ENCODE data around the gene TMEM220. TPM values are rescaled to one million over a fixed set of nuclear protein-coding genes. Genes with fewer than 3 reads are reported as not detected.

The TMEM220 gene
- total and polyA plus RNA-seq, 10 of the 15 experiments (the other 5 are each of a cell fraction or from before 2014, with no cell fraction given): 0.02 to 0.30 (median 0.06) TPM; not detected in 1

DNA sequence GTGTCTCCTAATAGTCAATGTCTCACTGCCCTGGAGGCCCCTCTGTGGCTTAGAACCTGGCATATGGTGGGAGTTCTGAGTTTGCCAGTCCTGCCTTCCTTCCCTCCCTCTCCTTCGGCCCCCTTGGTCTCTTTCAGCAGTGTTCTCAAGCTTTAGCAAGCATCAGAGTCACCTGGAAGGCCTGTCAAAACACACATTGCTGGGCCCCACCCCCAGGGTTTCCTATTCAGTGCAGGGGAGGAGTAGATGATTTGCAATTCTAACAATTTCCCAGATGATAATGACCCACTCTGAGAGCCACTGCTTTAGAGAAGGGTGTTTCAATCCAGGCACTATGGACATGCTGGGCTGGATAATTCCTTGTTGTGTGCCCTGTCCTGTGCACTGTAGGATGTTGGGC is 26.4 kb upstream of the TMEM220 start:
- DNase-seq (ENCODE audit: low read depth, low spot score): no peak
- Histone ChIP-seq H3K9me3 (replicated peaks; ENCODE audit: control insufficient read depth, insufficient read depth, low read length) (no peaks in the 10 kb centered on the region), H3K27me3 (replicated peaks in 1 of 2; ENCODE audit: control insufficient read depth in 2 of 2, insufficient read depth in 2 of 2, low read length in 1 of 2) (no peaks in the 10 kb centered on the region), H3K79me2 (ENCODE audit: control insufficient read depth, insufficient read depth, low read length) (no peaks in the 10 kb centered on the region), H4K20me1 (ENCODE audit: control insufficient read depth, insufficient read depth) (no peaks in the 10 kb centered on the region), H2AFZ (ENCODE audit: control insufficient read depth, low read depth, low read length) (no peak overlapping the region), H3K9ac (ENCODE audit: control insufficient read depth, insufficient read depth, low read length) (no peak overlapping the region), H3K4me2 (ENCODE audit: control insufficient read depth, insufficient read depth) (no peak overlapping the region), H3K36me3 (ENCODE audit: control insufficient read depth in 2 of 2, insufficient read depth in 2 of 2, low read length in 1 of 2) (no peaks in the 10 kb centered on the region), H3K27ac (ENCODE audit: control insufficient read depth, insufficient read depth) (no peak overlapping the region), H3K4me1 (ENCODE audit: control insufficient read depth, insufficient read depth, low read length) (no peaks in the 10 kb centered on the region), H3K4me3 (no peak overlapping the region)
- SMC1A ChIA-PET (ENCODE audit: uncharacterized antibody, unreplicated experiment): no interaction called here
- no peak for FAIRE-seq
- POLR2A ChIA-PET: no interaction called here
- in situ Hi-C loops (cut with MboI): no loop called here
- 0% methylated on average over 1 of the region's 1 CpG for WGBS (ENCODE audit: insufficient coverage, insufficient replicate concordance, low lambda C conversion rate, missing lambda C conversion rate)
- CTCF ChIA-PET: no interaction called here
- intact Hi-C loops (cut with micrococcal nuclease; ENCODE audit: unreplicated experiment): no loop called here
- no TSS peak for BruUV-seq (replicated peaks)
- RAD21 ChIA-PET (ENCODE audit: unreplicated experiment): no interaction called here
- TF ChIP-seq MXI1 (IDR thresholded peaks at IDR 0.05; ENCODE audit: low read depth, low read length): no peak
- no peak for TF ChIP-seq SRF (IDR thresholded peaks at IDR 0.05; ENCODE audit: low read depth in 2 of 2, low read length in 2 of 2)
- no peak for TF ChIP-seq RAD51 (IDR thresholded peaks at IDR 0.05)
- no peak for TF ChIP-seq MEF2B (IDR thresholded peaks at IDR 0.05; ENCODE audit: partially characterized antibody, poor library complexity, severe bottlenecking)
- TF ChIP-seq, protein P1, sequence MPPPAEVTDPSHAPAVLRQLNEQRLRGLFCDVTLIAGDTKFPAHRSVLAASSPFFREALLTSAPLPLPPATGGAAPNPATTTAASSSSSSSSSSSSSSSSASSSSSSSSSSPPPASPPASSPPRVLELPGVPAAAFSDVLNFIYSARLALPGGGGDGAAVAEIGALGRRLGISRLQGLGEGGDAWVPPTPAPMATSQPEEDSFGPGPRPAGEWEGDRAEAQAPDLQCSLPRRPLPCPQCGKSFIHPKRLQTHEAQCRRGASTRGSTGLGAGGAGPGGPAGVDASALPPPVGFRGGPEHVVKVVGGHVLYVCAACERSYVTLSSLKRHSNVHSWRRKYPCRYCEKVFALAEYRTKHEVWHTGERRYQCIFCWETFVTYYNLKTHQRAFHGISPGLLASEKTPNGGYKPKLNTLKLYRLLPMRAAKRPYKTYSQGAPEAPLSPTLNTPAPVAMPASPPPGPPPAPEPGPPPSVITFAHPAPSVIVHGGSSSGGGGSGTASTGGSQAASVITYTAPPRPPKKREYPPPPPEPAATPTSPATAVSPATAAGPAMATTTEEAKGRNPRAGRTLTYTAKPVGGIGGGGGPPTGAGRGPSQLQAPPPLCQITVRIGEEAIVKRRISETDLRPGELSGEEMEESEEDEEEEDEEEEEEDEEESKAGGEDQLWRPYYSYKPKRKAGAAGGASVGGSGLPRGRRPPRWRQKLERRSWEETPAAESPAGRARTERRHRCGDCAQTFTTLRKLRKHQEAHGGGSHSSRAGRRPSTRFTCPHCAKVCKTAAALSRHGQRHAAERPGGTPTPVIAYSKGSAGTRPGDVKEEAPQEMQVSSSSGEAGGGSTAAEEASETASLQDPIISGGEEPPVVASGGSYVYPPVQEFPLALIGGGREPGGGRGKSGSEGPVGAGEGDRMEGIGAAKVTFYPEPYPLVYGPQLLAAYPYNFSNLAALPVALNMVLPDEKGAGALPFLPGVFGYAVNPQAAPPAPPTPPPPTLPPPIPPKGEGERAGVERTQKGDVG (CRISPR knock-in tag; IDR thresholded peaks at IDR 0.05): no peak
- no peak for TF ChIP-seq RB1 (IDR thresholded peaks at IDR 0.05; ENCODE audit: borderline replicate concordance)
- no peak for TF ChIP-seq NRF1 (conservative IDR thresholded peaks at IDR 0.05; ENCODE audit: low read depth, low read length)
- TF ChIP-seq ZNF217 (IDR thresholded peaks at IDR 0.05): no peak
- TF ChIP-seq NR2C2 (IDR thresholded peaks at IDR 0.05; ENCODE audit: borderline replicate concordance, control insufficient read depth, insufficient read length, low read depth): no peak
- no peak for TF ChIP-seq PRDM15 (CRISPR knock-in tag; IDR thresholded peaks at IDR 0.05)
- TF ChIP-seq RUNX3 (IDR thresholded peaks at IDR 0.05; ENCODE audit: low read length): no peak
- no peak for TF ChIP-seq IKZF2 (IDR thresholded peaks at IDR 0.05)
- TF ChIP-seq, protein P2, sequence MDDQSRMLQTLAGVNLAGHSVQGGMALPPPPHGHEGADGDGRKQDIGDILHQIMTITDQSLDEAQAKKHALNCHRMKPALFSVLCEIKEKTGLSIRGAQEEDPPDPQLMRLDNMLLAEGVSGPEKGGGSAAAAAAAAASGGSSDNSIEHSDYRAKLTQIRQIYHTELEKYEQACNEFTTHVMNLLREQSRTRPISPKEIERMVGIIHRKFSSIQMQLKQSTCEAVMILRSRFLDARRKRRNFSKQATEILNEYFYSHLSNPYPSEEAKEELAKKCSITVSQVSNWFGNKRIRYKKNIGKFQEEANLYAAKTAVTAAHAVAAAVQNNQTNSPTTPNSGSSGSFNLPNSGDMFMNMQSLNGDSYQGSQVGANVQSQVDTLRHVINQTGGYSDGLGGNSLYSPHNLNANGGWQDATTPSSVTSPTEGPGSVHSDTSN (IDR thresholded peaks at IDR 0.05; ENCODE audit: insufficient replicate concordance, low read depth, low read length): no peak
- TF ChIP-seq RBBP5 (conservative IDR thresholded peaks at IDR 0.05): no peak
- no peak for TF ChIP-seq SPI1 (IDR thresholded peaks at IDR 0.05; ENCODE audit: borderline replicate concordance, insufficient read depth, low read depth, low read length)
- no peak for TF ChIP-seq NFYB (IDR thresholded peaks at IDR 0.05; ENCODE audit: insufficient read depth, low read depth, low read length)
- ATAC-seq: no peak

Measured in GM12878 (cell line).